GM12878 (cell line): ENCODE measurements around the gene SEPTIN6. TPM values are rescaled to one million over a fixed set of nuclear protein-coding genes. Genes with fewer than 3 reads are reported as not detected.

Experiments
- ATAC-seq: fragments of 200-7000 bp; cut with Tn5 transposase; 3 replicates; pipeline ENCODE4 v1.9.1; 2020; ENCODE audit warnings: mild to moderate bottlenecking, moderate library complexity
- BruUV-seq: library from RNA; stranded (reverse); fragments of 400-500 nt; replicated peaks from 2 replicates; lab custom pipeline; 2021; lab: Mats Ljungman, UMichigan
- CTCF ChIA-PET: fragments of 300-600 bp; sonication (Branson Sonifier 250); formaldehyde crosslinking; extraction: SDS; loops from one replicate; lab custom pipeline; 2021; ENCODE audit warnings: inconsistent platforms; lab: Yijun Ruan, JAX
- POLR2A ChIA-PET: fragments of 350-600 bp; formaldehyde crosslinking; extraction: SDS; loops from one replicate; lab custom pipeline; 2021; ENCODE audit warnings: inconsistent platforms; lab: Charles Lee
- RAD21 ChIA-PET: fragments of 300-600 bp; sonication (Branson Sonifier 250); formaldehyde crosslinking; loops from one replicate; lab custom pipeline; 2023; ENCODE audit warnings: antibody characterized with exemption; ENCODE audit not compliant: unreplicated experiment; lab: Charles Lee
- SMC1A ChIA-PET: fragments of 300-600 bp; sonication (Branson Sonifier 250); formaldehyde crosslinking; loops from one replicate; lab custom pipeline; 2023; ENCODE audit not compliant: unreplicated experiment, uncharacterized antibody; lab: Charles Lee
- DNase-seq: peaks from one replicate; pipeline ENCODE4 v3.0.0-alpha.2; 2011; ENCODE audit warnings: low read depth, low spot score
- FAIRE-seq: peaks from 3 replicates; lab custom pipeline; 2011; peaks lifted over from hg19 to GRCh38; lab: Jason Lieb, UNC
- H2AFZ ChIP-seq: 2 replicates; pipeline ENCODE4 v1.6.0; 2011; ENCODE audit warnings: low read depth, low read length, control low read depth; ENCODE audit not compliant: control insufficient read depth
- H3K27ac ChIP-seq: 2 replicates; pipeline ENCODE4 v1.5.1; 2011; ENCODE audit warnings: control low read depth; ENCODE audit not compliant: control insufficient read depth, insufficient read depth
- H3K27me3 ChIP-seq, 2 experiments: replicated peaks in 1 of 2; 2 replicates each; pipeline versions ENCODE4 v1.6.0 to v1.6.1; 2011; ENCODE audit warnings: low read length in 1 of 2; ENCODE audit not compliant: control insufficient read depth in 2 of 2, insufficient read depth in 2 of 2
- H3K36me3 ChIP-seq, 2 experiments: 2 replicates each; pipeline ENCODE4 v1.5.1; 2011; ENCODE audit warnings: low read length in 1 of 2; ENCODE audit not compliant: control insufficient read depth in 2 of 2, insufficient read depth in 2 of 2
- H3K4me1 ChIP-seq: 2 replicates; pipeline ENCODE4 v1.6.1; 2011; ENCODE audit warnings: mild to moderate bottlenecking, low read length, moderate library complexity, mixed read lengths; ENCODE audit not compliant: control insufficient read depth, insufficient read depth
- H3K4me2 ChIP-seq: 2 replicates; pipeline ENCODE4 v1.6.0; 2011; ENCODE audit warnings: control low read depth; ENCODE audit not compliant: control insufficient read depth, insufficient read depth
- H3K4me3 ChIP-seq: fragments of 200-600 bp; sonication (generic); 2 replicates; pipeline ENCODE4 v1.5.1; 2016
- H3K79me2 ChIP-seq: 2 replicates; pipeline ENCODE4 v1.6.0; 2011; ENCODE audit warnings: low read length; ENCODE audit not compliant: control insufficient read depth, insufficient read depth
- H3K9ac ChIP-seq: 2 replicates; pipeline ENCODE4 v1.8.0; 2011; ENCODE audit warnings: low read length, control low read depth, mixed read lengths; ENCODE audit not compliant: control insufficient read depth, insufficient read depth
- H3K9me3 ChIP-seq: replicated peaks from 3 replicates; pipeline ENCODE4 v1.5.1; 2011; ENCODE audit warnings: mild to moderate bottlenecking, low read length; ENCODE audit not compliant: control insufficient read depth, insufficient read depth
- H4K20me1 ChIP-seq: 2 replicates; pipeline ENCODE4 v1.6.0; 2011; ENCODE audit not compliant: control insufficient read depth, insufficient read depth
- CREB1 ChIP-seq: IDR thresholded peaks from 2 replicates; pipeline ENCODE4 v1.6.1; 2012; ENCODE audit warnings: low read depth, mild to moderate bottlenecking, inconsistent platforms
- CREM ChIP-seq: IDR thresholded peaks from 2 replicates; pipeline ENCODE4 v1.6.1; 2014; ENCODE audit warnings: antibody characterized with exemption, low read depth
- DPF2 ChIP-seq: fragments of 450-650 bp; IDR thresholded peaks from 2 replicates; pipeline ENCODE4 v1.6.1; 2017; ENCODE audit warnings: mild to moderate bottlenecking
- ETV6 ChIP-seq, 2 experiments: fragments of 450-650 bp in 1 of 2; IDR thresholded peaks in 1 of 2; conservative IDR thresholded peaks in 1 of 2; 2 replicates each; pipeline ENCODE4 v1.6.1; 2014; ENCODE audit warnings: antibody characterized with exemption in 1 of 2, borderline replicate concordance in 1 of 2, low read depth in 1 of 2, mild to moderate bottlenecking in 1 of 2, moderate library complexity in 1 of 2
- GABPA ChIP-seq: IDR thresholded peaks from 2 replicates; pipeline ENCODE4 v1.6.1; 2014; ENCODE audit warnings: antibody characterized with exemption, low read depth, mild to moderate bottlenecking, inconsistent platforms
- IKZF2 ChIP-seq, 2 experiments: fragments of 450-650 bp; IDR thresholded peaks; 2 replicates each; pipeline ENCODE4 v1.6.1; 2017; ENCODE audit warnings: mild to moderate bottlenecking in 2 of 2, moderate library complexity in 2 of 2
- IRF3 ChIP-seq: fragments of 450-650 bp; IDR thresholded peaks from 2 replicates; pipeline ENCODE4 v1.6.1; 2014; ENCODE audit warnings: mild to moderate bottlenecking
- MEF2A ChIP-seq: IDR thresholded peaks from 2 replicates; pipeline ENCODE4 v1.6.1; 2011; ENCODE audit warnings: low read depth, mild to moderate bottlenecking, low read length, moderate library complexity; ENCODE audit not compliant: insufficient read depth
- PAX5 ChIP-seq: IDR thresholded peaks from 2 replicates; pipeline ENCODE4 v1.6.1; 2011; ENCODE audit warnings: low read depth, low read length, borderline replicate concordance
- POLR2AphosphoS2 ChIP-seq: IDR thresholded peaks from 2 replicates; pipeline ENCODE4 v1.6.1; 2011; ENCODE audit warnings: low read depth, mild to moderate bottlenecking, low read length, improper control_type of control experiment, moderate library complexity
- POU2F2 ChIP-seq: IDR thresholded peaks from 3 replicates; pipeline ENCODE4 v1.6.1; 2011; ENCODE audit warnings: low read depth, mild to moderate bottlenecking, low read length, borderline replicate concordance
- RAD51 ChIP-seq: fragments of 450-650 bp; IDR thresholded peaks from 2 replicates; pipeline ENCODE4 v1.6.1; 2016; ENCODE audit warnings: moderate library complexity, mild to moderate bottlenecking, inconsistent platforms
- SIN3A ChIP-seq: IDR thresholded peaks from 2 replicates; pipeline ENCODE4 v1.6.1; 2012; ENCODE audit warnings: low read depth, low read length, improper control_type of control experiment
- SMC3 ChIP-seq: IDR thresholded peaks from 2 replicates; pipeline ENCODE4 v1.6.1; 2011; ENCODE audit warnings: low read length, improper control_type of control experiment, borderline replicate concordance
- SPI1 ChIP-seq: IDR thresholded peaks from 2 replicates; pipeline ENCODE4 v1.6.1; 2011; ENCODE audit warnings: low read depth, mild to moderate bottlenecking, low read length, moderate library complexity, borderline replicate concordance; ENCODE audit not compliant: insufficient read depth
- TCF7 ChIP-seq: IDR thresholded peaks from 2 replicates; pipeline ENCODE4 v1.6.1; 2014; ENCODE audit warnings: antibody characterized with exemption, borderline replicate concordance
- WRNIP1 ChIP-seq: IDR thresholded peaks from 2 replicates; pipeline ENCODE4 v1.6.1; 2011; ENCODE audit warnings: low read depth, low read length, improper control_type of control experiment, borderline replicate concordance
- WGBS: methylation state at CpG from one replicate; pipeline ENCODE4 v1.1.6; 2016; ENCODE audit warnings: low lambda C conversion rate; ENCODE audit not compliant: insufficient replicate concordance, insufficient coverage; ENCODE audit errors: missing lambda C conversion rate; 5-methylcytosine and 5-hydroxymethylcytosine counted together
- in situ Hi-C: fragments of 300-500 bp; cut with MboI; formaldehyde crosslinking; loops from 9 replicates; pipeline ENCODE4 v1.14.3; 2018; ENCODE audit warnings: mixed read lengths
- intact Hi-C: fragments of 100-400 bp; cut with micrococcal nuclease; formaldehyde crosslinking; loops from one replicate; pipeline ENCODE4 v1.14.2; 2022; ENCODE audit not compliant: unreplicated experiment
- polyA plus RNA-seq, 11 experiments: library from polyadenylated mRNA; depleted of rRNA in 4 of 11; unstranded in 6 of 11; stranded (reverse) in 5 of 11; fragments of >200 nt; fragmentation: Nextera tagmentation in 4 of 11; fragmentation: Illumina TruSeq in 1 of 11; extraction: Ambion mirVana in 4 of 11; extraction: Trizol in 1 of 11; gene quantifications; 1 replicate in 1 of 11; 2 replicates in 10 of 11; pipeline versions ENCODE4 v1.2.1 to v1.2.3, GENCODE V29; 2011 to 2016; ENCODE audit warnings: inconsistent platforms in 2 of 11, missing spikeins in 2 of 11, low read depth in 1 of 11
- total RNA-seq, 4 experiments: library from RNA; depleted of rRNA in 3 of 4; stranded (reverse); fragments of >200 nt in 3 of 4; fragmentation: Illumina TruSeq in 1 of 4; extraction: Trizol in 1 of 4; gene quantifications; 2 replicates each; pipeline versions ENCODE4 v1.2.1 to v1.2.3, GENCODE V29; 2013 to 2021

The SEPTIN6 gene
- total and polyA plus RNA-seq, 10 of the 15 experiments (the other 5 are each of a cell fraction or from before 2014, with no cell fraction given), result 37.2 to 353 (median 154) TPM

- 2% methylated on average over 14 of the region's 15 CpGs for WGBS
- Histone ChIP-seq H3K36me3 (no peaks in the 10 kb centered on the region; a peak in 2 of 4 replicates), H4K20me1 (no peaks in the 10 kb centered on the region), H3K9me3 (no peaks in the 10 kb centered on the region), H3K4me1 (peaks cover 57% of the 10 kb centered on the region), H3K27me3 (no peaks in the 10 kb centered on the region), H2AFZ (peak overlapping the region; percentile 18), H3K4me2 (peak overlapping the region; percentile 36), H3K9ac (peak overlapping the region; percentile 66), H3K27ac (peak overlapping the region; percentile 84), H3K79me2 (peaks cover 81% of the 10 kb centered on the region), H3K4me3 (peak overlapping the region; percentile 60; the same call in 1 of the 2 replicates)
- ChIA-PET RAD21 (interaction anchor here (0.7 to 5.9 kb wide), 23 partner anchors 8 to 168 kb away, joined by 3 to 47 read pairs (median 6); partner anchors contain the start of genes RPL39, SEPTIN6, SOWAHD and UPF3B), POLR2A (interaction anchor here (0.5 to 4.6 kb wide), 19 partner anchors 9 to 449 kb away, joined by 3 to 23 read pairs (median 5); partner anchors contain the start of genes NKRF and SOWAHD), SMC1A (interaction anchor here (0.8 to 5.9 kb wide), 15 partner anchors 7 to 77 kb away, joined by 3 to 51 read pairs (median 16); partner anchors contain the start of genes SEPTIN6 and SOWAHD), CTCF (interaction anchor here (0.8 to 5.9 kb wide), 17 partner anchors 9 to 120 kb away, joined by 3 to 29 read pairs (median 6); partner anchors contain the start of gene STEEP1)
- intact Hi-C loops, result loop anchor here (2.0 to 5.0 kb wide), 2 partner anchors 68 to 71 kb away; no protein-coding TSS in a partner anchor
- FAIRE-seq (peak; percentile 41), DNase-seq (no peak), ATAC-seq (peak; percentile 56)
- in situ Hi-C loops, result no loop called here
- TSS peak; percentile 77 for BruUV-seq
- TF ChIP-seq SIN3A (0 out of 2 replicates have a peak, but pooled peaks have one; percentile 42), PAX5 (no peak), GABPA (0 out of 2 replicates have a peak, but pooled peaks have one; percentile 33), IRF3 (no peak), POLR2AphosphoS2 (peak; percentile 35; the same call in 1 of the 2 replicates), DPF2 (0 out of 2 replicates have a peak, but pooled peaks have one; percentile 45), CREM (peak; percentile 85), ETV6 (conservative IDR thresholded peaks at IDR 0.05 in 1 of 2, IDR thresholded peaks at IDR 0.05 in 1 of 2; ENCODE audit: borderline replicate concordance in 1 of 2, low read depth in 1 of 2) (peak in 1 of 2 experiments; percentile 71; a peak in 1 of 4 replicates), CREB1 (peak; percentile 93), POU2F2 (peak; percentile 50; the same call in 1 of the 3 replicates), RAD51 (no peak), SMC3 (0 out of 2 replicates have a peak, but pooled peaks have one; percentile 2), WRNIP1 (0 out of 2 replicates have a peak, but pooled peaks have one; percentile 91), MEF2A (no peak), TCF7 (no peak), IKZF2 (IDR thresholded peaks at IDR 0.05) (peak in 1 of 2 experiments; percentile 16), SPI1 (peak; percentile 87)
Measured at GRCh38 chrX:119685225-119686066, 7.5 kb downstream of the SEPTIN6 start.
